ENCODE measurements around the gene IGFL2. TPM values are rescaled to one million over a fixed set of nuclear protein-coding genes. Genes with fewer than 3 reads are reported as not detected.
A peak's percentile ranks its signal among the peaks of the same experiment; 100 is the strongest.

IGFL2 gene
- polyA plus RNA-seq, 2 donors: 0.12 to 5.4 TPM

DNA sequence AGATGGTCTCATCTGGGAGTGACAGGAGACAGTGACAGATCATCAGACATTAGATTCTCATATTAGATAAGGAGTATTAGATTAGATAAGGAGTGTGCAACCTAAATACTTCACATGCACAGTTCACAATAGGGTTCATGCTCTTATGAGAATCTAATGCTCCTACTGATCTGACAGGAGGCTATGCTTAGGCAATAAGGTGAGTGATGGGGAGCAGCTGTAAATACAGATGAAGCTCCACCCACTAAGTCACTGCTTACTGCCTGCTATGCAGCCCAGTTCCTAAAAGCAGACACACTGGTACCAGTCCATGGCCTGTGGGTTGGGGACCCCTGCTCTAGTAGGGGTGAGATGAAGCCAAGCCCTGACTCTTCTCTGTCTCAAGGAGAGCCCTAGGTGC, 13.5 kb upstream of the IGFL2 start:
- Histone ChIP-seq H3K27ac (ENCODE audit: low read depth in 2 of 2, low read length in 1 of 2) (peak overlapping the region in 1 of 2 donors; percentile 41), H3K9me3 (ENCODE audit: control insufficient read depth in 2 of 2, insufficient read depth in 1 of 2, low read depth in 1 of 2, low read length in 1 of 2) (no peaks in the 10 kb centered on the region), H3K4me1 (ENCODE audit: control insufficient read depth in 2 of 2, insufficient read depth in 2 of 2, low read length in 1 of 2) (peaks cover 0 to 10% of the 10 kb centered on the region in 2 donors), H3K4me3 (ENCODE audit: low read depth in 1 of 2, low read length in 2 of 2) (no peak overlapping the region), H3K36me3 (ENCODE audit: control insufficient read depth in 2 of 2, insufficient read depth in 2 of 2, low read length in 1 of 2) (no peaks in the 10 kb centered on the region), H3K27me3 (ENCODE audit: control insufficient read depth in 1 of 2, insufficient read depth in 2 of 2, low read length in 2 of 2) (no peaks in the 10 kb centered on the region)

DNA sequence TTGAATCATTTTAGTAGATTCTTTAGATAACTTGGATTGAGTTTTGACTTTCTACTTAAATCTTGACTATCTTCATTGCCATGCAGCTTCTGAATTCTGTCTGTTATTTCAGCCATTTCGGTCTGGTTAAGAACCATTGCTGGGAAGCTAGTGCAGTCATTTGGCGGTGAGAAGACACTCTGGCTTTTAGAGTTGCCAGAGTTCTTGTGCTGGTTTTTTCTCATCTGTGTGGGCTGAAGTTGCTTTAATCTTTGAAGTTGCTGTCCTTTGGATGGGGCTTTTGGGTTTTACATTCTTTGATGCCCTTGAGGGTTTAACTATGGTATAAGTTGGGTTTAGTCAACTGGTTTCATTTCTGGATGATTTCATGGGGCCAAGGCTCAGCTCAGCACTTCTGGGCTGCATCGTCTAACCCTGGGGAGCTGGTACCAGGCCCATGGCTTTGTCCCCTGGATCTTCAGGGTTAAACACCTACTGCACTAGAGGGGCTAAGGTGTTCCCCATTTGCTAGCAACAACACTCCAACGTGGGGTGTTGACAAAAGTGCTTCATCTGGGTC, 10.0 kb upstream of the IGFL2 start:
- Histone ChIP-seq H3K9me3 (ENCODE audit: control insufficient read depth in 2 of 2, insufficient read depth in 1 of 2, low read depth in 1 of 2, low read length in 1 of 2) (no peaks in the 10 kb centered on the region), H3K4me3 (ENCODE audit: low read depth in 1 of 2, low read length in 2 of 2) (no peak overlapping the region), H3K36me3 (ENCODE audit: control insufficient read depth in 2 of 2, insufficient read depth in 2 of 2, low read length in 1 of 2) (no peaks in the 10 kb centered on the region), H3K4me1 (ENCODE audit: control insufficient read depth in 2 of 2, insufficient read depth in 2 of 2, low read length in 1 of 2) (peaks cover 0 to 7% of the 10 kb centered on the region in 2 donors), H3K27me3 (ENCODE audit: control insufficient read depth in 1 of 2, insufficient read depth in 2 of 2, low read length in 2 of 2) (no peaks in the 10 kb centered on the region), H3K27ac (ENCODE audit: low read depth in 2 of 2, low read length in 1 of 2) (no peak overlapping the region)
- WGBS, 2 donors: 72 to 76% methylated on average over 4 of the region's 4 CpGs

DNA sequence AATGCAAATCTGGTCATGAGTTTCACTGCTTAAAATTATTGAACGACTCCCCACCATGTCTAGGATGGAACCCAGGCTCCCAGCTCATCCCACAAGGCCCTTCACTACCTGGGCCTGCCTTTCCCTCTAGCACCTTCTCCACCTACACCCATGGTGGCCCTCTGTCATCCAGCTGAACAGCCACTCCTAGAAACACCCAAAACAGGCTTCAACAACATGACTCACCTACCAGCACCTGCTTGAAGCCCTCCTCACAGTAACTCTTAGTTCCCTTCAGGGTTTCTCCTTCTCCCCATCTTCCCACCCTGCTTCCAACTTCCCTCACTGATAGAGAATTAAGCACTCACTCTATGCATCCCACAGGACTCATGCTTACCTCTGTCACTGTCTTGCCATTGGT, 6.6 kb upstream of the IGFL2 start:
- Histone ChIP-seq H3K27ac (ENCODE audit: low read depth in 2 of 2, low read length in 1 of 2) (no peak overlapping the region), H3K27me3 (ENCODE audit: control insufficient read depth in 1 of 2, insufficient read depth in 2 of 2, low read length in 2 of 2) (no peaks in the 10 kb centered on the region), H3K9me3 (ENCODE audit: control insufficient read depth in 2 of 2, insufficient read depth in 1 of 2, low read depth in 1 of 2, low read length in 1 of 2) (no peaks in the 10 kb centered on the region), H3K4me1 (ENCODE audit: control insufficient read depth in 2 of 2, insufficient read depth in 2 of 2, low read length in 1 of 2) (no peaks in the 10 kb centered on the region), H3K36me3 (ENCODE audit: control insufficient read depth in 2 of 2, insufficient read depth in 2 of 2, low read length in 1 of 2) (no peaks in the 10 kb centered on the region), H3K4me3 (ENCODE audit: low read depth in 1 of 2, low read length in 2 of 2) (no peak overlapping the region)
- 58 to 60% methylated on average over 1 of the region's 1 CpG for WGBS, 2 donors

DNA sequence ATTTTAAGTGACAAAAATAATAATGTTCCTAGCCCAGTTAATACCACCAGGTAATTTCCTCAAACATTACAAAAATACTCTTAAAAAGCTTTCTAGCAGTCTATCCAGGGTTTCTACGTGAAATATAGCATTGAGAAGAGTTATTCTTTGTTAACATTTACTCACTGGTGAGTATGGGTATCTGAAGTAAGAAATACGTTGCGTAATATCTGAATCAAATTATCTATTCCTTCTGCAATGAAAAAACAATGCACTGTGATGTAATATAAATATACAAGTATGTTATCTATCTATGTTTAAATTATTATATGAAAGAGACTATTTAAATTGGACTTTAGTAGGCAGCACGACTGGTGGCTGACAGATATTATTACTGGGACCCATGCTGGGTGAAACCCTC, 5.7 kb upstream of the IGFL2 start:
- no peak overlapping the region for H3K4me3 ChIP-seq (ENCODE audit: low read depth in 1 of 2, low read length in 2 of 2)
- H3K27me3 ChIP-seq (ENCODE audit: control insufficient read depth in 1 of 2, insufficient read depth in 2 of 2, low read length in 2 of 2): no peaks in the 10 kb centered on the region
- no peaks in the 10 kb centered on the region for H3K4me1 ChIP-seq (ENCODE audit: control insufficient read depth in 2 of 2, insufficient read depth in 2 of 2, low read length in 1 of 2)
- no peaks in the 10 kb centered on the region for H3K9me3 ChIP-seq (ENCODE audit: control insufficient read depth in 2 of 2, insufficient read depth in 1 of 2, low read depth in 1 of 2, low read length in 1 of 2)
- no peak overlapping the region for H3K27ac ChIP-seq (ENCODE audit: low read depth in 2 of 2, low read length in 1 of 2)
- 70 to 74% methylated on average over 4 of the region's 4 CpGs for WGBS, 2 donors
- no peaks in the 10 kb centered on the region for H3K36me3 ChIP-seq (ENCODE audit: control insufficient read depth in 2 of 2, insufficient read depth in 2 of 2, low read length in 1 of 2)

DNA sequence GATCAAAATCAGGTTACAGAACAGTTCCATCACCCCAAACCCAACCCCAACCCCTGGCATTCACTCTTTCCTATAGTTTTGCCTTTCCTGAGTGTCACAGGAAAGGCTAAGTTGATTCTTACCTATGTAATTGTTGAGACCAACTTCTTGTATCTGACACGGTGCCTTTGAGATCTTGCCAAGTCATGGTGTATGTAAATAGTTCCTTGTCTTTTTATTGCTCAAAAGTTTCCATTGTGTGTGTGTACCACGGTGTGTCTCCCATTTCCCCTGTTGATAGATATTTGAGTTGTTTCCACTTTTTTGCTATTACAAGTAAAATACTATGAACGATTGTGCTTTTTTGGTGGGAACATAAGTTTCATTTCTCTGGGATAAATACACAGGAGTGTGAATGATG, 3.3 kb upstream of the IGFL2 start:
- 36 to 47% methylated on average over 3 of the region's 3 CpGs for WGBS, 2 donors
- no peak overlapping the region for H3K27ac ChIP-seq (ENCODE audit: low read depth in 2 of 2, low read length in 1 of 2)
- no peak overlapping the region for H3K4me3 ChIP-seq (ENCODE audit: low read depth in 1 of 2, low read length in 2 of 2)
- H3K36me3 ChIP-seq (ENCODE audit: control insufficient read depth in 2 of 2, insufficient read depth in 2 of 2, low read length in 1 of 2): no peaks in the 10 kb centered on the region
- no peaks in the 10 kb centered on the region for H3K27me3 ChIP-seq (ENCODE audit: control insufficient read depth in 1 of 2, insufficient read depth in 2 of 2, low read length in 2 of 2)
- H3K4me1 ChIP-seq (ENCODE audit: control insufficient read depth in 2 of 2, insufficient read depth in 2 of 2, low read length in 1 of 2): no peaks in the 10 kb centered on the region
- no peaks in the 10 kb centered on the region for H3K9me3 ChIP-seq (ENCODE audit: control insufficient read depth in 2 of 2, insufficient read depth in 1 of 2, low read depth in 1 of 2, low read length in 1 of 2)

DNA sequence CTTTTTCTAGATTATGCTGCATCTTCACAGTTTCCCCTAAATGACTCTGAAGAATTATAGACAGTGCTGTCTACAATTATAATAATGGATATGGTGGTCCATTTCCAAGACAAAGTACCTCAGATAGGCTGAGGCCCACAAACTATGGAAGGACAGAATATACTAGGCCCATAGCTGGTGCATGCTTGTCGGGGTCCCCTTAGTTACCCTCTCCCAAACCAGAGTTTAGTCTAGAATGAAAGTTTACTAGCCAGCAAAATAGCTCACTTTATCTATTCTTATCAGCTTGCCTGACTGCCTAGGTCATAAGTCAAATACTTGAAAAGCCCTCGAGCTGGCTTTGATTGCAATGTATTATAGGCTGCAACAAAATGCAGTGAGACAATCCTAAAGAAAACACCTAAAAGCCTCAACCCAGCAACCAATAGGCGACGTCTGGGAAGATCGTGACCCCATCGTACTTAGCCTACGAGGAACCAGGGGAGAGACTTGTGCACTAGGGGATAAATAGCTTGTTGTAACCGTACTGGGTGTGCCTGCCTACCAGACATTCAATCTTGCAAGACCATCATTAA, 785 bp upstream of the IGFL2 start:
- 69 to 71% methylated on average over 8 of the region's 8 CpGs for WGBS, 2 donors
- Histone ChIP-seq H3K27me3 (ENCODE audit: control insufficient read depth in 1 of 2, insufficient read depth in 2 of 2, low read length in 2 of 2) (no peaks in the 10 kb centered on the region), H3K9me3 (ENCODE audit: control insufficient read depth in 2 of 2, insufficient read depth in 1 of 2, low read depth in 1 of 2, low read length in 1 of 2) (no peaks in the 10 kb centered on the region), H3K4me3 (ENCODE audit: low read depth in 1 of 2, low read length in 2 of 2) (no peak overlapping the region), H3K27ac (ENCODE audit: low read depth in 2 of 2, low read length in 1 of 2) (no peak overlapping the region), H3K36me3 (ENCODE audit: control insufficient read depth in 2 of 2, insufficient read depth in 2 of 2, low read length in 1 of 2) (no peaks in the 10 kb centered on the region), H3K4me1 (ENCODE audit: control insufficient read depth in 2 of 2, insufficient read depth in 2 of 2, low read length in 1 of 2) (no peaks in the 10 kb centered on the region)

DNA sequence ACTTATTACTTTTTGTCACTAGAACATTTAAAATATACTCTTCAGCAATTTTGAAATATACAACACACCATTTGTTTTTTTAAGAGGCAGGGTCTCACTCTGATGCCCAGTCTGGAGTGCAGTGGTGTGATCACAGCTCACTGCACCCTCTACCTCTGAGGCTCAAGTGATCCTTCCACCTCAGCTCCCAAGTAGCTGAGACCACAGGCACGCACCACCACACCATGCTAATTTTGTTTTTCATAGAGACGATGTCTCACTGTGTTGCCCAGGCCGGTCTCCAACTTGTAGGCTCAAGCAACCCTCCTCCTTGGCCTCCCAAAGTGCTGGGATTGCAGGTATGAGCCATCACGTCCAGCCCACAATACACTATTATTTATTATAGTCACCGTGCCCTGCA, 2.6 kb downstream of the IGFL2 start:
- 86 to 87% methylated on average over 5 of the region's 5 CpGs for WGBS, 2 donors
- Histone ChIP-seq H3K4me1 (ENCODE audit: control insufficient read depth in 2 of 2, insufficient read depth in 2 of 2, low read length in 1 of 2) (no peaks in the 10 kb centered on the region), H3K27me3 (ENCODE audit: control insufficient read depth in 1 of 2, insufficient read depth in 2 of 2, low read length in 2 of 2) (no peaks in the 10 kb centered on the region), H3K36me3 (ENCODE audit: control insufficient read depth in 2 of 2, insufficient read depth in 2 of 2, low read length in 1 of 2) (no peaks in the 10 kb centered on the region), H3K4me3 (ENCODE audit: low read depth in 1 of 2, low read length in 2 of 2) (no peak overlapping the region), H3K9me3 (ENCODE audit: control insufficient read depth in 2 of 2, insufficient read depth in 1 of 2, low read depth in 1 of 2, low read length in 1 of 2) (no peaks in the 10 kb centered on the region), H3K27ac (ENCODE audit: low read depth in 2 of 2, low read length in 1 of 2) (no peak overlapping the region)

DNA sequence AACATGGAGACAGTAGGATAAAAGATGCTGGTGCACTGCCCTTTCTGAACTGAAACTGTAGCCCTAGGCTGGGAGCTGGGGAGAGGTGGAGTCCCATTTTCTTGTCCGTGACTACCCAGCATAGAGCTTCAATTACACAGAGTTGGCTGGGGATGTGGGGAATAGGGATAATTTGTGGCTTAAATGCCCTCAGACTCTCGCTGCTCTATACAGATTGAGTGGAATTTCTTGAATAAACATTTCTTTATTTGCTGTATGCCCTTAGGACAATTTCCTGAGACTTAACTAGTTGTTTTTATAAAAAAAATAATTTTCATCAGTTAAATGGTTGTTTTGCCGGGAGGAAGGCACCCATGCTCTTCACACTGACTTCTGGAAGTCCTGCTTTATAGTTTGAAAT, 7.2 kb downstream of the IGFL2 start:
- no peaks in the 10 kb centered on the region for H3K9me3 ChIP-seq (ENCODE audit: control insufficient read depth in 2 of 2, insufficient read depth in 1 of 2, low read depth in 1 of 2, low read length in 1 of 2)
- H3K36me3 ChIP-seq (ENCODE audit: control insufficient read depth in 2 of 2, insufficient read depth in 2 of 2, low read length in 1 of 2): no peaks in the 10 kb centered on the region
- H3K4me1 ChIP-seq (ENCODE audit: control insufficient read depth in 2 of 2, insufficient read depth in 2 of 2, low read length in 1 of 2): no peaks in the 10 kb centered on the region
- H3K4me3 ChIP-seq (ENCODE audit: low read depth in 1 of 2, low read length in 2 of 2): no peak overlapping the region
- H3K27me3 ChIP-seq (ENCODE audit: control insufficient read depth in 1 of 2, insufficient read depth in 2 of 2, low read length in 2 of 2): no peaks in the 10 kb centered on the region
- no peak overlapping the region for H3K27ac ChIP-seq (ENCODE audit: low read depth in 2 of 2, low read length in 1 of 2)
- WGBS, 2 donors: 63 to 66% methylated on average over 3 of the region's 3 CpGs

DNA sequence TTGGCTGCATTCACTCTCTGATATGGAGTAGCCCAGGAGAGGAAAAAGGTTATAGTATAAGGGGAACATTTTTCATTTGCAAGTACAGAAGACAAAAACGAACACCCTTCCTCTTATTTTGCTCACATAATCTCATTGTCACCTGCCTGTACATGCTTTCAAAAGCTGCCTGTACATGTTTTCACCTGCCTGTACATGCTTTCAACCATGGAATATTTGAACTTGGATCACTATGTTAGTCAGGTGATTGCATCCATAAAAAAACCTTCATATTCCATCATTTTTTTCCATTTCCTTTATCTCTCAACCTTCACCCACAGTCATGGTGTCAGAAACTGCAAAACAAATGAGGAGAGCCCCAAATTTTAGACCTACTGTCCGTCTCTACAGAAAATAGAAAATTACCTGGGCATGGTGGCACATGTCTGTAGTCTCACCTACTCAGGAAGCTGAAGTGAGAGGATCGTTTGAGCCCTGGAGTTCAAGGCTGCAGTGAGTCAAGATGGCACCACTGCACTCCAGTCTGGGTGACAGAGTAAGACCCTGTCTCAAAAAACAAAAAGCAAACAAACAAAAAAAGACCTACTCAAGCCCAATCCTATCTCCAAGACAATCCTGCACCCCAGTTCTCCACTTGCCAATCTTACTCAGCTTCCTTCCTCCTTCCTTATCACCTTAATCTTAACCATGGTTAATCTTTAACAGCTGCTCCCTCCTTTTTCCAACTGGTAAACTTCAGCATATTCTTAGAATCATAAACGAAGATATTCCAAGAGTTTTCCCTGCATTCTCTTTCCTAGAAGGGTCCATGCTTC, 11.6 kb downstream of the IGFL2 start:
- Histone ChIP-seq H3K4me3 (ENCODE audit: low read depth in 1 of 2, low read length in 2 of 2) (no peak overlapping the region), H3K4me1 (ENCODE audit: control insufficient read depth in 2 of 2, insufficient read depth in 2 of 2, low read length in 1 of 2) (no peaks in the 10 kb centered on the region), H3K9me3 (ENCODE audit: control insufficient read depth in 2 of 2, insufficient read depth in 1 of 2, low read depth in 1 of 2, low read length in 1 of 2) (no peaks in the 10 kb centered on the region), H3K27ac (ENCODE audit: low read depth in 2 of 2, low read length in 1 of 2) (no peak overlapping the region), H3K27me3 (ENCODE audit: control insufficient read depth in 1 of 2, insufficient read depth in 2 of 2, low read length in 2 of 2) (no peaks in the 10 kb centered on the region), H3K36me3 (ENCODE audit: control insufficient read depth in 2 of 2, insufficient read depth in 2 of 2, low read length in 1 of 2) (no peaks in the 10 kb centered on the region)
- 50 to 53% methylated on average over 4 of the region's 4 CpGs for WGBS, 2 donors

Measured in esophagus (tissue), 2 donors.